HepG2 (cell line): Measurements from ENCODE around the gene PMVK. TPM values are rescaled to one million over a fixed set of nuclear protein-coding genes. Genes with fewer than 3 reads are reported as not detected.

Experiments used
- ATM ChIP-seq: fragments of 450-650 bp; IDR thresholded peaks from 2 replicates; pipeline ENCODE4 v1.7.1; 2017; ENCODE audit warnings: mild to moderate bottlenecking, borderline replicate concordance
- DMAP1 ChIP-seq: IDR thresholded peaks from 2 replicates; pipeline ENCODE4 v1.6.1; 2016
- FOXC1 ChIP-seq: sonication (generic); formaldehyde crosslinking; IDR thresholded peaks from 2 replicates; pipeline ENCODE4 v1.8.0; 2022; ENCODE audit warnings: mild to moderate bottlenecking, missing genetic modification reagents, borderline replicate concordance
- HDAC6 ChIP-seq: fragments of 200-600 bp; sonication (generic); IDR thresholded peaks from 2 replicates; pipeline ENCODE4 v1.7.0; 2017; ENCODE audit warnings: mild to moderate bottlenecking, antibody characterized with exemption, low read length, low read depth
- HNF1B ChIP-seq: sonication (generic); formaldehyde crosslinking; IDR thresholded peaks from 2 replicates; pipeline ENCODE4 v1.5.1; 2020; ENCODE audit warnings: mild to moderate bottlenecking, moderate library complexity, missing genetic modification reagents
- NCOA1 ChIP-seq: sonication (generic); formaldehyde crosslinking; IDR thresholded peaks from 2 replicates; pipeline ENCODE4 v1.9.0; 2021; ENCODE audit warnings: missing genetic modification reagents
- NFATC3 ChIP-seq: sonication (generic); formaldehyde crosslinking; IDR thresholded peaks from 2 replicates; pipeline ENCODE4 v1.5.1; 2020; ENCODE audit warnings: mild to moderate bottlenecking, missing genetic modification reagents
- NFE2 ChIP-seq: sonication (generic); formaldehyde crosslinking; IDR thresholded peaks from 2 replicates; pipeline ENCODE4 v1.4.0; 2020; ENCODE audit warnings: missing genetic modification reagents
- NFKBIZ ChIP-seq: IDR thresholded peaks from 2 replicates; pipeline ENCODE4 v1.6.1; 2018; ENCODE audit warnings: missing genetic modification reagents, missing compliant biosample characterization
- ONECUT2 ChIP-seq: sonication (generic); formaldehyde crosslinking; IDR thresholded peaks from 2 replicates; pipeline ENCODE4 v1.4.0; 2020; ENCODE audit warnings: missing genetic modification reagents
- POLR2G ChIP-seq: fragments of 200-400 bp; formaldehyde crosslinking; IDR thresholded peaks from 2 replicates; pipeline ENCODE4 v1.6.1; 2018; ENCODE audit warnings: mild to moderate bottlenecking, low read depth, low read length, moderate library complexity
- RBM22 ChIP-seq: fragments of 200-400 bp; formaldehyde crosslinking; optimal IDR thresholded peaks from 2 replicates; pipeline ENCODE3; 2017; ENCODE audit warnings: mild to moderate bottlenecking, low read length, moderate library complexity
- RFX3 ChIP-seq: IDR thresholded peaks from 2 replicates; pipeline ENCODE4 v1.6.1; 2016; ENCODE audit warnings: missing biosample characterization, missing genetic modification reagents
- SKI ChIP-seq: fragments of 450-650 bp; IDR thresholded peaks from one replicate; pipeline ENCODE4 v1.6.1; 2018; ENCODE audit warnings: mild to moderate bottlenecking; ENCODE audit not compliant: partially characterized antibody
- TBX3 ChIP-seq: fragments of 450-650 bp; IDR thresholded peaks from 2 replicates; pipeline ENCODE4 v1.6.1; 2017; ENCODE audit warnings: antibody characterized with exemption, mild to moderate bottlenecking, inconsistent platforms, borderline replicate concordance
- ZC3H13 ChIP-seq: sonication (generic); formaldehyde crosslinking; IDR thresholded peaks from 2 replicates; pipeline ENCODE4 v1.8.1; 2023; ENCODE audit warnings: mild to moderate bottlenecking, missing genetic modification reagents, moderate library complexity
- ZFP1 ChIP-seq: IDR thresholded peaks from 2 replicates; pipeline ENCODE4 v1.6.1; 2016
- ZMYM3 ChIP-seq: sonication (generic); formaldehyde crosslinking; IDR thresholded peaks from 2 replicates; pipeline ENCODE4 v1.5.1; 2020; ENCODE audit warnings: mild to moderate bottlenecking, missing genetic modification reagents
- ZNF234 ChIP-seq: sonication (generic); formaldehyde crosslinking; conservative IDR thresholded peaks from 2 replicates; pipeline ENCODE4 v1.5.1; 2020; ENCODE audit warnings: mild to moderate bottlenecking, missing genetic modification reagents
- ZNF235 ChIP-seq: sonication (generic); formaldehyde crosslinking; IDR thresholded peaks from 2 replicates; pipeline ENCODE4 v1.8.1; 2023; ENCODE audit warnings: mild to moderate bottlenecking, missing genetic modification reagents, borderline replicate concordance
- ZNF24 ChIP-seq: fragments of 450-650 bp; IDR thresholded peaks from 2 replicates; pipeline ENCODE4 v1.6.1; 2017; ENCODE audit warnings: antibody characterized with exemption, mild to moderate bottlenecking
- ZNF367 ChIP-seq: sonication (generic); formaldehyde crosslinking; IDR thresholded peaks from 2 replicates; pipeline ENCODE4 v1.4.0; 2020; ENCODE audit warnings: missing genetic modification reagents, borderline replicate concordance
- ZNF652 ChIP-seq: IDR thresholded peaks from 2 replicates; pipeline ENCODE4 v1.6.1; 2016; ENCODE audit warnings: low read depth, borderline replicate concordance
- ZNF761 ChIP-seq: sonication (generic); formaldehyde crosslinking; conservative IDR thresholded peaks from 2 replicates; pipeline ENCODE4 v1.4.0; 2020; ENCODE audit warnings: mild to moderate bottlenecking, missing genetic modification reagents
- ZNF800 ChIP-seq: sonication (generic); formaldehyde crosslinking; IDR thresholded peaks from 2 replicates; pipeline ENCODE4 v1.4.0; 2020; ENCODE audit warnings: missing genetic modification reagents
- polyA plus RNA-seq, 8 experiments: library from polyadenylated mRNA; depleted of rRNA in 3 of 8; stranded (reverse) in 7 of 8; unstranded in 1 of 8; fragments of >200 nt; fragmentation: Illumina TruSeq in 4 of 8; extraction: Trizol in 4 of 8; gene quantifications; 2 replicates each; pipeline versions ENCODE4 v1.2.1 to v1.2.3, GENCODE V29; 2011 to 2016; ENCODE audit warnings: low read depth in 4 of 8, missing spikeins in 1 of 8, mixed read lengths in 1 of 8; ENCODE audit not compliant: insufficient read depth in 1 of 8
- total RNA-seq, 5 experiments: library from RNA; depleted of rRNA; stranded (reverse); fragments of >200 nt; fragmentation: Illumina TruSeq; extraction: Trizol; gene quantifications; 2 replicates each; pipeline ENCODE4 v1.2.3, GENCODE V29; 2016; ENCODE audit warnings: low read depth in 1 of 5
- TF ChIP-seq, protein P1 (sequence below): IDR thresholded peaks from 2 replicates; pipeline ENCODE4 v1.6.1; 2016; ENCODE audit warnings: missing compliant biosample characterization, missing genetic modification reagents, borderline replicate concordance
- TF ChIP-seq, protein P2 (sequence below): sonication (generic); formaldehyde crosslinking; IDR thresholded peaks from 2 replicates; pipeline ENCODE4 v1.8.0; 2022; ENCODE audit warnings: missing genetic modification reagents, low read depth, mild to moderate bottlenecking, borderline replicate concordance

Gene PMVK
- total and polyA plus RNA-seq, 2 of the 13 experiments (the other 11 are each of a cell fraction or from before 2014, with no cell fraction given): 3.9 to 12.6 TPM

GRCh38 chr1:154944401-154945159, 8.1 kb upstream of the PMVK start (continued):
- TF ChIP-seq SKI (peak; percentile 41), ZNF761 (CRISPR knock-in tag) (no peak), DMAP1 (CRISPR knock-in tag) (peak; percentile 45; the same call in 1 of the 2 replicates), HDAC6 (no peak), TBX3 (no peak), NFKBIZ (CRISPR knock-in tag) (no peak), ZNF24 (no peak), ZNF234 (CRISPR knock-in tag) (no peak), ZNF652 (CRISPR knock-in tag) (peak; percentile 42; the same call in 1 of the 2 replicates), NFE2 (CRISPR knock-in tag) (no peak), ZFP1 (CRISPR knock-in tag) (no peak), FOXC1 (peak; percentile 49; the same call in 1 of the 2 replicates), ZNF800 (CRISPR knock-in tag) (0 out of 2 replicates have a peak, but pooled peaks have one; percentile 37), ATM (no peak), RFX3 (CRISPR knock-in tag) (no peak), NFATC3 (CRISPR knock-in tag) (no peak), ZNF367 (no peak), NCOA1 (CRISPR knock-in tag) (peak; percentile 95), POLR2G (no peak), ONECUT2 (CRISPR knock-in tag) (no peak), ZMYM3 (CRISPR knock-in tag) (peak; percentile 60; the same call in 1 of the 2 replicates), ZNF235 (CRISPR knock-in tag) (no peak), RBM22 (no peak), HNF1B (CRISPR knock-in tag) (peak; percentile 84), ZC3H13 (no peak)
- TF ChIP-seq, protein P1, sequence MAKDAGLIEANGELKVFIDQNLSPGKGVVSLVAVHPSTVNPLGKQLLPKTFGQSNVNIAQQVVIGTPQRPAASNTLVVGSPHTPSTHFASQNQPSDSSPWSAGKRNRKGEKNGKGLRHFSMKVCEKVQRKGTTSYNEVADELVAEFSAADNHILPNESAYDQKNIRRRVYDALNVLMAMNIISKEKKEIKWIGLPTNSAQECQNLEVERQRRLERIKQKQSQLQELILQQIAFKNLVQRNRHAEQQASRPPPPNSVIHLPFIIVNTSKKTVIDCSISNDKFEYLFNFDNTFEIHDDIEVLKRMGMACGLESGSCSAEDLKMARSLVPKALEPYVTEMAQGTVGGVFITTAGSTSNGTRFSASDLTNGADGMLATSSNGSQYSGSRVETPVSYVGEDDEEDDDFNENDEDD (CRISPR knock-in tag): no peak
- TF ChIP-seq, protein P2, sequence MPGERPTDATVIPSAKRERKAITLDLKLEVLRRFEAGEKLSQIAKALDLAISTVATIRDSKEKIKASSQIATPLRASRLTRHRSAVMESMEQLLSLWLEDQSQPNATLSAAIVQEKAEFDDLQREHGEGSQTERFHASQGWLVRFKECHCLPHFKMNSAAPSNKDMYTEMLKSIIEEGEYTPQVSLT: no peak
